SJSA1 (cell line): ENCODE results near the gene RCL1. TPM values are rescaled to one million over a fixed set of nuclear protein-coding genes. Genes with fewer than 3 reads are reported as not detected.

Source experiments
- DNase-seq, 2 experiments: peaks; one replicate each; pipeline ENCODE4 v3.0.0-alpha.2; 2015 to 2020; ENCODE audit warnings: low spot score in 2 of 2, low read depth in 1 of 2
- H3K27ac ChIP-seq: fragments of 250-450 bp; sonication (Bioruptor Pico); 2 replicates; pipeline ENCODE4 v1.5.1; 2020; ENCODE audit warnings: mild to moderate bottlenecking, moderate library complexity
- H3K27me3 ChIP-seq: fragments of 250-450 bp; sonication (Bioruptor Pico); replicated peaks from 2 replicates; pipeline ENCODE4 v1.5.1; 2020; ENCODE audit warnings: mild to moderate bottlenecking, moderate library complexity
- H3K36me3 ChIP-seq: fragments of 250-450 bp; sonication (Bioruptor Pico); 2 replicates; pipeline ENCODE4 v1.5.1; 2020; ENCODE audit warnings: mild to moderate bottlenecking
- H3K4me1 ChIP-seq: fragments of 250-450 bp; sonication (Bioruptor Pico); replicated peaks from 2 replicates; pipeline ENCODE4 v1.6.1; 2021; ENCODE audit warnings: mild to moderate bottlenecking
- H3K4me3 ChIP-seq: fragments of 250-450 bp; sonication (Bioruptor Pico); 2 replicates; pipeline ENCODE4 v1.5.1; 2020; ENCODE audit warnings: mild to moderate bottlenecking
- H3K9me3 ChIP-seq: fragments of 250-450 bp; sonication (Bioruptor Pico); replicated peaks from 2 replicates; pipeline ENCODE4 v1.5.1; 2020; ENCODE audit warnings: mild to moderate bottlenecking
- total RNA-seq: library from RNA; depleted of rRNA; stranded (reverse); fragments of >200 nt; shearing (Covaris generic); gene quantifications from 2 replicates; pipeline ENCODE4 v1.2.3, GENCODE V29; 2014

The RCL1 gene
- total RNA-seq, 1 experiment from 2014 or later = 7.3 TPM

DNA sequence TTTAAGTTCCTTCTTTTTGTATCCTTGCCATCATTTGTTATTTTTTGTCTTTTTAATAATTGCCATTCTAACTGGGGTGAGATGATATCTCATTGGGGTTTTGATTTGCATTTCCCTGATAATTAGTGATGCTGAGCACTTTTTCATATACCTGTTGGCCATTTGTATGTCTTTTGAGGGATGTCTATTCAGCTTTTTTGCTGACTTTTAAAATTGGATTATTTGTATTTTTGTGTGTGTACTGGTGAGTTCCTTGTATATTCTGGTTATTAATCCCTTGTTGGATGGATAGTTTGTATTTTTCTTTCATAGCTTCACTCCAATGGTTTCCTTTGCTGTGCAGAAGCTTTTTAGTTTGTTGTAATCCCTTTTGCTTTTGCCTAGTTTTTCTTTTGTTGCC is 19.1 kb downstream of the RCL1 start:
- Histone ChIP-seq H3K36me3 (no peaks in the 10 kb centered on the region), H3K4me3 (no peak overlapping the region), H3K27ac (no peak overlapping the region), H3K4me1 (no peaks in the 10 kb centered on the region), H3K27me3 (no peaks in the 10 kb centered on the region), H3K9me3 (no peaks in the 10 kb centered on the region)
- DNase-seq = no peak

DNA sequence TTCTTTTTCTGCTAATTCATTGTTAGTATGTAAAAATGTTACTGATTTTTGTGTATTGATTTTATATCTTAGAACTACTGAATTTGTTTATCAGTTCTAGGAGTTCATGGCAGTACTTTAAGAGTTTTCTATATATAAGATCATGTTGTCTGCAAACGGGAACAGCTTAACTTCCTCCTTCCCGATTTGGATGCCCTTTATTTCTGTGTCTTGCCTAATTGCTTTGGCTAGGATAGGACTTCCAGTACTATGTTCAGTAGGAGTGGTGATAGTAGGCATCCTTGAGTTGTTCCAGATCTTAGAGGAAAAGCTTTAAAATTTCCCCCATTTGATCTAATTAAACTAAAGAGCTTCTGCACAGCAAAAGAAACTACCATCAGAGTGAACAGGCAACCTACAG is 20.1 kb downstream of the RCL1 start:
- no peaks in the 10 kb centered on the region for H3K36me3 ChIP-seq
- H3K4me1 ChIP-seq = no peaks in the 10 kb centered on the region
- H3K27me3 ChIP-seq = no peaks in the 10 kb centered on the region
- H3K9me3 ChIP-seq = no peaks in the 10 kb centered on the region
- no peak for DNase-seq
- no peak overlapping the region for H3K27ac ChIP-seq
- no peak overlapping the region for H3K4me3 ChIP-seq

DNA sequence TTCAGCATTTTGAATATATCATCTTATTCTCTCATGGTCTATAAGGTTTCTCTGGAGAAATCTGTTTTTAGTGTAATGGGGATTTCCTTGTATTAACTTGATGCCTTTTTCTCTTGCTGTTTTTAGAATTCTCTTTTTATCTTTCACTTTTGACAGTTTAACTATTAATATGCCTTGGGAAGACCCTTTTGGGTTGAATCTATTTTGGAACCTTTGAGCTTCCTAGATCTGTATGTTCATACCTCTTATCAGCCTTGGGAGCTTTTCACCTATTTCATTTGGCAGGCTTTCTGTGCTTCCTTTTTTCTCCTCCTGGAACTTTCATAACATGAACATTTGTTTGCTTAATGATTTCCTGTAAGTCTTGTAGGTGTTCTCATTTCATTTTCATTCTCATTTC is 22.2 kb downstream of the RCL1 start:
- Histone ChIP-seq H3K4me1 (no peaks in the 10 kb centered on the region), H3K27me3 (no peaks in the 10 kb centered on the region), H3K36me3 (no peaks in the 10 kb centered on the region), H3K4me3 (no peak overlapping the region), H3K27ac (no peak overlapping the region), H3K9me3 (no peaks in the 10 kb centered on the region)
- DNase-seq = no peak

DNA sequence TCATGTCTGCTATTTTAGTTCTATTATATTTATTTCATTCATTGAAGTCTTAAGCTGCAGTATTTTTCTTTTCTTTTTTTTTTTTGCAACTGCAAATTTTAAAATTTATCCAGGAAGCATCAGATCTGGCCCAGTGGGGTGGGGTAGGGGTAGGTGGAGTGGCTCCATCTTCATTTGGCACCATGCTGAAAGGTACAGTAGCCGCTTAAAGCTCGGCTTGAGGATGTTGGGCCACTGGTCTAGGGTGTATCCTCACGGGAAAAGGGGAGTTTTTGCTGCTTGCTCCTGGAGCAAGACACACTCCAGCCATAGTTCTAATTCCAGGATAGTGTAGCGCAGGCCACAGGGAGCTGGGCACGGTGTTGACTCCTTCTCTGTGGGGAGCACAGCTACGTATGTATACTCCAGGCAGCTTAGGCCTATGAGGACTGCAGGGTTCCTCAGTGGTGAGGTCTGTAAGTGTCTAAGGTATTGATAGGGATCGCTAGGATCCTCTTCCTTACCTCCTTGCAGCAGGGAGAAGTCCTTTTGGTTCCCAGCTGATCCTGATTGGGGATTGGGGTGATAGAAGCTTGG is 22.7 kb downstream of the RCL1 start:
- no peak for DNase-seq
- H3K4me3 ChIP-seq = no peak overlapping the region
- no peaks in the 10 kb centered on the region for H3K36me3 ChIP-seq
- no peak overlapping the region for H3K27ac ChIP-seq
- H3K4me1 ChIP-seq = no peaks in the 10 kb centered on the region
- H3K9me3 ChIP-seq = no peaks in the 10 kb centered on the region
- H3K27me3 ChIP-seq = no peaks in the 10 kb centered on the region

DNA sequence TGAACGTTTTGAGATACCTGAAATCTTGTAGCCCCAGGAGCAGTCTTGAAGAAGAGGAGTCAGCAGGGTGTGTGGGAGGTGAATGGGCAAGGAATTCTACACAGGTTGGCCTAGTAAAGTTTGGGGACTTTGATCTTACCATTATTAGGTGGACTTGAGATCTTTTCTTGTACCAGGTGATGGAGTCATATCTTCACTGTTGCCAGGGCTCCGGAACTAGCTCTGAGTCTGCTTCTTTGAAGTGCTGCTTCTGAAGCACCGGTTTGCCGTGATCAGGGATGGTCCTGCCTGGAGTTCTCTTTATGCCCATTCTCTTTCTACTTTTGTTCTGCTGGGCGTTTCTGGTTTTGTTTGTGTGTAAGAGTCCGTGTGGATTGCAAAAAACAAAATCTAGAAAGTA is 27.4 kb downstream of the RCL1 start:
- Histone ChIP-seq H3K4me3 (no peak overlapping the region), H3K27me3 (no peaks in the 10 kb centered on the region), H3K27ac (no peak overlapping the region), H3K36me3 (no peaks in the 10 kb centered on the region), H3K4me1 (no peaks in the 10 kb centered on the region), H3K9me3 (no peaks in the 10 kb centered on the region)
- DNase-seq = no peak

DNA sequence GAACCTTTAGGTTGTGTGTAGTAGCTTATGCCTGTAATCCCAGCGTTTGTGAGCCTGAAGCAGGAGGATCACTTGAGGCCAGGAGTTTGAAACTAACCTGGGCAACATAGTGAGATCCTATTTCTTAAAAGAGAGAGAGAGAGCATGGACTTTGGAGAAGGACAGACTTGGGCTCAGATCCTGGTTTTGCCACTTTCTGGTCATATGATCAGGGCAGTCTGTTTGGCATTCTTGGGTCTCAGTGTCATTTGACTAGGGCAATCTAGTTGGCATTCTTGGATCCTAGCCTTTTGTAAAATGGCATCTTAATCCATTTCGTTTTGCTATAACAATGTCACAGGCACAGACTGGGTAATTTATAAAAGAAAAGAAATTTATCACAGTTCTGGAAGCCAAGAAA is 28.4 kb downstream of the RCL1 start:
- no peak overlapping the region for H3K4me3 ChIP-seq
- H3K4me1 ChIP-seq = no peaks in the 10 kb centered on the region
- H3K9me3 ChIP-seq = no peaks in the 10 kb centered on the region
- no peak for DNase-seq
- H3K36me3 ChIP-seq = no peaks in the 10 kb centered on the region
- no peaks in the 10 kb centered on the region for H3K27me3 ChIP-seq
- H3K27ac ChIP-seq = no peak overlapping the region

DNA sequence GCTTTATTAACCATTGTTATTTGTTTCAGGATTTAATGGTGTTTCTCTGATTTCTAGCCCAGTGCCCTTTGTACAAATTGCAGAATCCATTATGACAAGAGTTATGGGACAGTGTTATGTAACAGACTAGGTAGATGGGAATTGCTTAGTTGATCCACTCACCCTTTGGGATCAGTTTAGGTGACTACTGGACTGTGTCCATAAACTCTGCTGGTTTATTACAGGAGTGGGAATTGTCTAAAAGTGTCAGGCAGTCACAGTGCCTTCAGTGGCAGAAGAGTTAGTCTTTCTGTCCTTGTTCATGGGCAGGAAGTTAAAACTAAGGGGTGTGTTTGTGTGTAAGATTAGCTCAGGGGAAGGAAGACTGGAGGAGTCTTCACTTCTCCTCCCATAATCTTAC is 29.3 kb downstream of the RCL1 start:
- no peaks in the 10 kb centered on the region for H3K9me3 ChIP-seq
- no peaks in the 10 kb centered on the region for H3K36me3 ChIP-seq
- no peak for DNase-seq
- H3K4me3 ChIP-seq = no peak overlapping the region
- H3K4me1 ChIP-seq = no peaks in the 10 kb centered on the region
- H3K27me3 ChIP-seq = no peaks in the 10 kb centered on the region
- H3K27ac ChIP-seq = no peak overlapping the region

DNA sequence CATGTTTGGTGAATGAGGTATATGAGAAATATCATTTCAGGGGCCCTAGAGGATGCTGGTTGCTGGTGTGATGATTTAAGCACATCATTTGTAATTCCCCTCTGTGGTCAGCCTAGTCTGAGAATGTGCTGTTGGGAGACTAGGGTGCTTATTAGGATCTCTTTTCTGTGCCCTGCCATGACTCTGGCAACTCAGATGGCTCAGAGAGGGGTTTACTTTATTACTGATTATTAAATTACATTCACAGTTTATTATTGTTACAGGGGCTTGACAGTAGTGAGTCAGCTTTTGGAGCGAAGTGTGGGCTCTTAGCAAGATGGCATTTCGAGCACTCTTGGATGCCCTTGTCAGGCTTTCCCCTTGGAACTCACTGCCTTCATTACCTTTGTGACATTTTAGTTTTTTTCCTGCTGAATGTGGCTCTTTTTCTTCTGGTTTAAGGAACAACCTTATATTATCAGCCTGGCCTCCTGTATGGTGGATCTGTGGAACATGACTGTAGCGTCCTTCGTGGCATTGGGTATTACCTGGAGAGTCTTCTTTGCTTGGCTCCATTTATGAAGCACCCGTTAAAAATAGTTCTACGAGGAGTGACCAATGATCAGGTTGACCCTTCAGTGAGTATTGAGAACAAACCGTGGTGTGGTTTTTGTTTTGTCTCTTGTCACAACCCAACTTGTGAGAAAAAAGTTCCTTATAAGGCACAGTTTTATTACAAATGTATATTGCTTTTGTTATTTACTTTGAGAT is 33.8 kb downstream of the RCL1 start:
- H3K27ac ChIP-seq = no peak overlapping the region
- H3K36me3 ChIP-seq = no peaks in the 10 kb centered on the region
- H3K4me1 ChIP-seq = peaks cover 6% of the 10 kb centered on the region
- no peaks in the 10 kb centered on the region for H3K9me3 ChIP-seq
- no peaks in the 10 kb centered on the region for H3K27me3 ChIP-seq
- DNase-seq = no peak
- no peak overlapping the region for H3K4me3 ChIP-seq

DNA sequence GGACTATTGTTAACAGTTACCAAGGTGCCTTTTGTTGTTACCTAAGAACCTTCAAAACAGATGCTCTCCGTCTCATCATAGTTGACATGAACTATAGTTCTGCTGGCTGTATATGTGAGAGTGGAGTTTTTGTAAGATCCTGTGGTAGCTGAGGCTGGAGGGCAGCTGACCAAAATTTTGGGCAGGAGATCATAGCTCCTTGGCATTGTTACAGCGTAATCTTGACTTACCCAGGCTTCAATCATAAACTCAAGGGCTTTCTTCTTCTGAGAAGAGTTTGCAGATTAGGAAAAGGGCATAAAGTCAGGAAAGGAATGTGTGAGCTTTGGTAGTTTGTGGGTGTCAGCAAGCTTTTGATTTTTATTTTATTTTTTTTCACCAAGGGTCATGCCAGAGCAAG is 34.5 kb downstream of the RCL1 start:
- Histone ChIP-seq H3K27ac (no peak overlapping the region), H3K4me3 (no peak overlapping the region), H3K9me3 (no peaks in the 10 kb centered on the region), H3K4me1 (peaks cover 6% of the 10 kb centered on the region), H3K27me3 (no peaks in the 10 kb centered on the region), H3K36me3 (no peaks in the 10 kb centered on the region)
- DNase-seq = no peak

DNA sequence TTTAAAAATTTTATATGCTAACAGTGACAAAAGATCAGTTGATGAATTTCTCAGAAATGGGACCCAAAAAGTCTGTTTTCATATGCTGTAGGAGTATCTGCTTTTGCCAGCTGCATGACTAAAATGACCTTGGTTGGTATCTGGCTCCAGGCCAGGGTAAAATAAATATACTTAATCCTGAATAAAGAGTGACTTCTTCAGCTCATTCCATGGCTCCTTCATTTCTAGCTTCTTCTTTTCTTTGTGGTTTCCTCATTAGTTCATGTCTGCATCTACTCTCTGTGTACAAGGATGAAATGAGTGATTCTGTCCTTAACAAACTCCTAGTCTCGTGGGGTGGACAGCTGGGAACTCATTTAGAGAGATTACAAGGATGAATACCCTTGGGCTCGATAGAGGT is 36.0 kb downstream of the RCL1 start:
- no peaks in the 10 kb centered on the region for H3K36me3 ChIP-seq
- no peak overlapping the region for H3K4me3 ChIP-seq
- no peaks in the 10 kb centered on the region for H3K9me3 ChIP-seq
- peak in 1 of 2 experiments; percentile 26 for DNase-seq
- H3K27ac ChIP-seq = no peak overlapping the region
- H3K27me3 ChIP-seq = no peaks in the 10 kb centered on the region
- H3K4me1 ChIP-seq = peaks cover 18% of the 10 kb centered on the region

DNA sequence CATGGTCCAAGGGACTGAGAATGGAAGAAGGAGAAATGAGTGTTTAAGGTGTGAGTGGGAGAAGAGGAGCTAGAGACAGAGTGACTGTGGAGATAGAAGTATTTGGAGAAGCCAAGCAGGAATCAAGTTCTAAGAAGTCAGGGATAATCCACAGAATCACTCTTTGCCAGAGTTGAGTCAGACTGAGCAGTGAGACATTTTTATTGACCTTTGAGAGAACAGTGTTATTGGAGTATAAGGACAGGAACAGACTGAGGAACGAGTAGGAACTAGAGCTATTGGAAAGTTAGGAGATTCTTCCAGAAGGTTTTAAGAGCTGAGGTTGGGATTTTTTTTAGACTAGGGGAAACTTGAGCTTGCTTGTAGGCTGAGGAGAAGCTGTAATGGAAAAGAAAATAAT is 37.2 kb downstream of the RCL1 start:
- DNase-seq = no peak
- H3K9me3 ChIP-seq = no peaks in the 10 kb centered on the region
- H3K4me1 ChIP-seq = peaks cover 27% of the 10 kb centered on the region
- H3K4me3 ChIP-seq = no peak overlapping the region
- H3K36me3 ChIP-seq = no peaks in the 10 kb centered on the region
- no peak overlapping the region for H3K27ac ChIP-seq
- H3K27me3 ChIP-seq = no peaks in the 10 kb centered on the region

DNA sequence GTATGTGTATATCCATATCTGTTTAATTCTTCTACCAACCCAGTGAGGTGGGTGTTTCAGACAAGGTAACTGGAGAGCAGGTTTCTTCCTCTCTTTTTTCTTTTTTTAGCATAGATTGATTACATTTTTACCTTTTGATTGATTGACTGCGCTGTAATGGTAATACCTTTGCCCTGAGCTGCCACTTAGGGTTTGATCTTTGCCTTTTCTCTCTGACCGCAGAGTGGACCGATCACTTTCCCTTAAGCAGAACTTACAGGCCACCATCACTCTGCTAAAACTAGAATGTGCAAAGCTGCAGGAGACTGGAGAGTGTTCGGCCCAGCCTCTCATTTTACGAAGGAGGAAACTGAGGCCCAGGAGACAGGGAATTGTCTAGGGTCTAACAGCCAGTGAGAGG is 38.0 kb downstream of the RCL1 start:
- Histone ChIP-seq H3K27me3 (no peaks in the 10 kb centered on the region), H3K9me3 (no peaks in the 10 kb centered on the region), H3K27ac (no peak overlapping the region), H3K4me1 (peaks cover 27% of the 10 kb centered on the region), H3K4me3 (no peak overlapping the region), H3K36me3 (no peaks in the 10 kb centered on the region)
- DNase-seq = no peak

DNA sequence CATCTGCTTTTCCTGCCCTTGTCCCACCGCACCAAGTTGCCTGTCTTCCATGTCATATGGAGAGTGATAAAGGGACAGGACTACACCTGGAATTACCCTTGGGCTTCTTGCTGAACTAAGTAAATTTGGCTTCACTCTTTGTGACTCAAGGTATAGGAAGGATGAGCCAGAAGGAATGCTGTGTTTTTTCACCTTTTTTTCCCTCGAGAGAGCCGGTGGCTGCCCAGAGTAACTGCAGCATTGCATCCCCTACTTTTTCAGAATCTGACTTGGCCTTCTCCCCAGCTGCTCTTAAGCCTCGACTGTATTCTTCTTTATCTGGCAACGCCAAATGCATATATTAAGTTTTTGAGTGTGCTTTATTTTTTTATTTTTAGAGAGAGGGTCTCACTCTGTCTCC is 38.4 kb downstream of the RCL1 start:
- Histone ChIP-seq H3K9me3 (no peaks in the 10 kb centered on the region), H3K27me3 (no peaks in the 10 kb centered on the region), H3K4me3 (no peak overlapping the region), H3K36me3 (no peaks in the 10 kb centered on the region), H3K4me1 (peaks cover 27% of the 10 kb centered on the region), H3K27ac (no peak overlapping the region)
- DNase-seq = no peak

DNA sequence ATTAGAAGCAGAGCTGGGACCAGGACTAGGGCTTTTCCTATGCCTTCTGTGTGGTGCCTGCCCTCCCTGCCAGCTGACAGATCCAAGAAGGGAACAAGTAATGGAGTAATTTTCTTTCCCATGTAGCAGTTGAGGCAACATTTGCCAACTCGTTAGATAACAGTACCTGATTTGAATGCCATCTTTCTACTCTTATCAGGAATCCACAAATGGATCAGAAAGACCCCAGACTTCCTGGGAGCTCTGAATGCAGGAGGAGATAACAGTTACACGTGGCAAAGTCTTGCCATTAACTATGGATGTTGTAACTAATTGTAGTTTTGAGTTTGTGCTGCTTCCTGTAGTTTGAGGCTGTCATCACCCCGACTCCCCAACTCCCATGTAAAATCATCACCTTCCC is 39.2 kb downstream of the RCL1 start:
- Histone ChIP-seq H3K36me3 (no peaks in the 10 kb centered on the region), H3K27ac (no peak overlapping the region), H3K4me3 (no peak overlapping the region), H3K4me1 (peaks cover 31% of the 10 kb centered on the region), H3K27me3 (no peaks in the 10 kb centered on the region), H3K9me3 (no peaks in the 10 kb centered on the region)
- DNase-seq = no peak
